Measurements from ENCODE around the gene C1R.
"Not testable (repeated sequence)": the region's sequence is repeated elsewhere in the genome, so short reads cannot be mapped to it uniquely, and the experiment has no call there.

The C1R gene

GRCh38 chr12:7039403-7039802, 52.8 kb downstream of the C1R start:
- no peak for DNase-seq (ENCODE audit: extremely low read depth in 1 of 2, low read depth in 1 of 2)

- no peak for DNase-seq (ENCODE audit: extremely low read depth in 1 of 2, low read depth in 1 of 2)
Observed at GRCh38 chr12:7038591-7038990, 53.7 kb downstream of the C1R start.

GRCh38 chr12:7037411-7037810, 54.8 kb downstream of the C1R start:
- DNase-seq (ENCODE audit: extremely low read depth in 1 of 2, low read depth in 1 of 2): not testable (repeated sequence)

GRCh38 chr12:7035463-7035862, 56.8 kb downstream of the C1R start:
- DNase-seq (ENCODE audit: extremely low read depth in 1 of 2, low read depth in 1 of 2): no peak

- no peak for DNase-seq (ENCODE audit: extremely low read depth in 1 of 2, low read depth in 1 of 2)
Observed at GRCh38 chr12:7034464-7034863, 57.8 kb downstream of the C1R start.

GRCh38 chr12:7032990-7033389, 59.3 kb downstream of the C1R start:
- DNase-seq (ENCODE audit: extremely low read depth in 1 of 2, low read depth in 1 of 2): no peak

GRCh38 chr12:7031306-7031705, 60.9 kb downstream of the C1R start:
- DNase-seq (ENCODE audit: extremely low read depth in 1 of 2, low read depth in 1 of 2): no peak

Measured in stimulated activated CD8-positive, alpha-beta memory T cell treated with anti-CD3 and anti-CD28 coated beads, Interleukin-7, amount 100 ng/mL, for 48 hours (primary cell).